ENCODE data around the gene TAS2R40.

Gene TAS2R40

DNA sequence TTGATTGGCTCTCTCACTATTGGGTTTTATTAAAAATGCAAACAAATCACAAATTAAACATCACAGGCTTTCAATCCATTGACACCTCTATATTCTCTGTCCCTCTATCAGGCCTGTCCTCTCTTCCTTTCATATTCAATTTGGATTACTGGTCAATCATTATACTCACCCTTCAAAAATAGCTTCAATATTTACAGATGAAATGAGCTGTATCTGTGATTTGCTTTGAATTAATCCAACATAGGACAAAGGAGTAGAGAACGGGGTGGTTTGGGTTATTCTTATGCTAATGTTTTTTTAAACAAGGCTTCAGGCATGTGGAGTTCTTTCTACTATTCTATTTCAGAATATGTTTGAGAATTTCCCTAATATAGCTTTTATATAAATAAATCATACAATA is 36.3 kb upstream of the TAS2R40 start:
- Histone ChIP-seq H3K4me3 (replicated peaks; ENCODE audit: insufficient read depth, low read length) (no peak overlapping the region), H3K27ac (replicated peaks) (no peak overlapping the region), H3K27me3 (ENCODE audit: insufficient read depth, poor library complexity, severe bottlenecking) (no peaks in the 10 kb centered on the region)
- no peak for DNase-seq (ENCODE audit: low read depth in 1 of 2, low spot score in 1 of 2)
- no peak for TF ChIP-seq SPI1 (IDR thresholded peaks at IDR 0.05; ENCODE audit: borderline replicate concordance, low read depth)
- no peak for TF ChIP-seq CTCF (IDR thresholded peaks at IDR 0.05; ENCODE audit: insufficient read depth, low read length)
- TF ChIP-seq POLR2AphosphoS5 (IDR thresholded peaks at IDR 0.05; ENCODE audit: low read depth) = no peak
- TF ChIP-seq, protein P1, sequence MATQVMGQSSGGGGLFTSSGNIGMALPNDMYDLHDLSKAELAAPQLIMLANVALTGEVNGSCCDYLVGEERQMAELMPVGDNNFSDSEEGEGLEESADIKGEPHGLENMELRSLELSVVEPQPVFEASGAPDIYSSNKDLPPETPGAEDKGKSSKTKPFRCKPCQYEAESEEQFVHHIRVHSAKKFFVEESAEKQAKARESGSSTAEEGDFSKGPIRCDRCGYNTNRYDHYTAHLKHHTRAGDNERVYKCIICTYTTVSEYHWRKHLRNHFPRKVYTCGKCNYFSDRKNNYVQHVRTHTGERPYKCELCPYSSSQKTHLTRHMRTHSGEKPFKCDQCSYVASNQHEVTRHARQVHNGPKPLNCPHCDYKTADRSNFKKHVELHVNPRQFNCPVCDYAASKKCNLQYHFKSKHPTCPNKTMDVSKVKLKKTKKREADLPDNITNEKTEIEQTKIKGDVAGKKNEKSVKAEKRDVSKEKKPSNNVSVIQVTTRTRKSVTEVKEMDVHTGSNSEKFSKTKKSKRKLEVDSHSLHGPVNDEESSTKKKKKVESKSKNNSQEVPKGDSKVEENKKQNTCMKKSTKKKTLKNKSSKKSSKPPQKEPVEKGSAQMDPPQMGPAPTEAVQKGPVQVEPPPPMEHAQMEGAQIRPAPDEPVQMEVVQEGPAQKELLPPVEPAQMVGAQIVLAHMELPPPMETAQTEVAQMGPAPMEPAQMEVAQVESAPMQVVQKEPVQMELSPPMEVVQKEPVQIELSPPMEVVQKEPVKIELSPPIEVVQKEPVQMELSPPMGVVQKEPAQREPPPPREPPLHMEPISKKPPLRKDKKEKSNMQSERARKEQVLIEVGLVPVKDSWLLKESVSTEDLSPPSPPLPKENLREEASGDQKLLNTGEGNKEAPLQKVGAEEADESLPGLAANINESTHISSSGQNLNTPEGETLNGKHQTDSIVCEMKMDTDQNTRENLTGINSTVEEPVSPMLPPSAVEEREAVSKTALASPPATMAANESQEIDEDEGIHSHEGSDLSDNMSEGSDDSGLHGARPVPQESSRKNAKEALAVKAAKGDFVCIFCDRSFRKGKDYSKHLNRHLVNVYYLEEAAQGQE (IDR thresholded peaks at IDR 0.05; ENCODE audit: insufficient replicate concordance, low read depth) = no peak
- no peak for TF ChIP-seq GABPA (IDR thresholded peaks at IDR 0.05; ENCODE audit: low read depth)

DNA sequence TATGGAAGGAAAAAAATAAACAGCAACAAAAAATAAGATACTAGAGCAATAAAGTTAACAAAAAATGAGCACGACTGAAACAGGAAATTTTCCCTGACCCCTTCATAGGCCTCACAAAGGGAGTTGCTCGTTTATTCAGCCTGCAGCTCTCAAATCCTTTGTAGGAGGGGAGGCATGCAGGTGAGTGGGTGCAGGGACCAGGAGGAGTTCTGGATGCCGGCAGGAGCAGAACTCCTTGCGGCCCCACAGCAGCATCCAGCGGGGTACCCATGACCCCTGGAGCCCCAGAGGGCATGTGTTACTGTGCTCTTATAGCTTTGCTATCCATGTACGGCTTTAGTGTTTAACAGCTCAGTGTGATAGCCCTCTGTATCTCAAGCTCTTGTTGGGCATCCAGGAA is 32.8 kb upstream of the TAS2R40 start:
- TF ChIP-seq GABPA (IDR thresholded peaks at IDR 0.05; ENCODE audit: low read depth) (no peak), CTCF (IDR thresholded peaks at IDR 0.05; ENCODE audit: insufficient read depth, low read length) (no peak)
- Histone ChIP-seq H3K4me3 (replicated peaks; ENCODE audit: insufficient read depth, low read length) (no peak overlapping the region), H3K27me3 (ENCODE audit: insufficient read depth, poor library complexity, severe bottlenecking) (no peaks in the 10 kb centered on the region), H3K27ac (replicated peaks) (no peak overlapping the region)
- DNase-seq (ENCODE audit: low read depth in 1 of 2, low spot score in 1 of 2) = no peak

DNA sequence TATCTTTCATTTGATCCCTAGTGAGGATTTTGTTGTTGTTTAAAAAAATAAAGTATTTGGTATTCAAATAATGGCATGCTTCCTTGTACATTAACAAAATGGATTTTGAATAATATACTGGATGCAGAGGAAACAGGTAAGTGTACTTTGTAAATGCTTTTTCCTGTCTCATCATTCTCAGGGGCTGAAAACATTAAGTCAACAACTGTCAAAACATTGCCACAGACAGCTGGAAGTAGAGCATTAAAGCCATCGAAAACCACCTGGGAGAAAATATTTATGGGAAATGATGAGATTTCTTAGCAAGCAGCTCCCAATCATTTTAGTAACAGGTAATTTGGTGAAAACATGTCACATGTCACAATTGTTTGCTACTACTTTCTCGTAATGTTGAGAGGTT is 28.0 kb upstream of the TAS2R40 start:
- H3K27ac ChIP-seq (replicated peaks) = no peak overlapping the region
- no peak for TF ChIP-seq GABPA (IDR thresholded peaks at IDR 0.05; ENCODE audit: low read depth)
- TF ChIP-seq, protein P1 (IDR thresholded peaks at IDR 0.05; ENCODE audit: insufficient replicate concordance, low read depth) = no peak
- no peak for TF ChIP-seq POLR2AphosphoS5 (IDR thresholded peaks at IDR 0.05; ENCODE audit: low read depth)
- no peak for TF ChIP-seq SPI1 (IDR thresholded peaks at IDR 0.05; ENCODE audit: borderline replicate concordance, low read depth)
- TF ChIP-seq CTCF (IDR thresholded peaks at IDR 0.05; ENCODE audit: insufficient read depth, low read length) = no peak
- H3K4me3 ChIP-seq (replicated peaks; ENCODE audit: insufficient read depth, low read length) = no peak overlapping the region
- no peaks in the 10 kb centered on the region for H3K27me3 ChIP-seq (ENCODE audit: insufficient read depth, poor library complexity, severe bottlenecking)
- DNase-seq (ENCODE audit: low read depth in 1 of 2, low spot score in 1 of 2) = no peak

DNA sequence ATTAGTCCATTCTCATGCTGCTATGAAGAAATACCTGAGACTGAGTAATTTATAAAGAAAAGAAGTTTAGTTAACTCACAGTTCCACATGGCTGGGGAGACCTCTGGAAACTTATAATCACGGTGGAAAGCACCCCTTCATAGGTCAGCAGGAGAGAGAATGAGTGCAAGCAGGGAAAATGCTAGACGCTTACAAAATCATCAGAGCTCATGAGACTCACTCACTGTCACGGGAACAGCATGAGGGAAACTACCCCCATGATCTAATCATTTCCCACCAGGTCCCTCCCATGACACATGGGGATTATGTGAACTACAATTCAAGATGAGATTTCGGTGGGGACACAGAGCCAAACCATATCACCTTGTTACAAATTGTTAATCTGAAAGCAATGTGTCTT is 22.8 kb upstream of the TAS2R40 start:
- H3K4me3 ChIP-seq (replicated peaks; ENCODE audit: insufficient read depth, low read length) = no peak overlapping the region
- no peaks in the 10 kb centered on the region for H3K27me3 ChIP-seq (ENCODE audit: insufficient read depth, poor library complexity, severe bottlenecking)
- H3K27ac ChIP-seq (replicated peaks) = no peak overlapping the region
- TF ChIP-seq SPI1 (IDR thresholded peaks at IDR 0.05; ENCODE audit: borderline replicate concordance, low read depth) (no peak), CTCF (IDR thresholded peaks at IDR 0.05; ENCODE audit: insufficient read depth, low read length) (no peak), GABPA (IDR thresholded peaks at IDR 0.05; ENCODE audit: low read depth) (no peak), POLR2AphosphoS5 (IDR thresholded peaks at IDR 0.05; ENCODE audit: low read depth) (no peak)
- TF ChIP-seq, protein P1 (IDR thresholded peaks at IDR 0.05; ENCODE audit: insufficient replicate concordance, low read depth) = no peak
- DNase-seq (ENCODE audit: low read depth in 1 of 2, low spot score in 1 of 2) = no peak
